Choroid plexus epithelial cell (primary cell): ENCODE results near the gene ID3.

ENCODE experiments used
- DNase-seq: peaks from one replicate; pipeline ENCODE4 v3.0.0-alpha.2; 2010; ENCODE audit warnings: low read depth
- H3K4me3 ChIP-seq: 2 replicates; pipeline ENCODE4 v1.5.1; 2011; ENCODE audit warnings: low read depth, mild to moderate bottlenecking, control low read depth, low read length, moderate library complexity
- TF ChIP-seq, protein P1 (sequence below): conservative IDR thresholded peaks from 2 replicates; pipeline ENCODE4 v1.5.1; 2011; ENCODE audit warnings: low read depth, mild to moderate bottlenecking, control low read depth, inconsistent platforms, low read length, moderate library complexity

Gene ID3

DNA sequence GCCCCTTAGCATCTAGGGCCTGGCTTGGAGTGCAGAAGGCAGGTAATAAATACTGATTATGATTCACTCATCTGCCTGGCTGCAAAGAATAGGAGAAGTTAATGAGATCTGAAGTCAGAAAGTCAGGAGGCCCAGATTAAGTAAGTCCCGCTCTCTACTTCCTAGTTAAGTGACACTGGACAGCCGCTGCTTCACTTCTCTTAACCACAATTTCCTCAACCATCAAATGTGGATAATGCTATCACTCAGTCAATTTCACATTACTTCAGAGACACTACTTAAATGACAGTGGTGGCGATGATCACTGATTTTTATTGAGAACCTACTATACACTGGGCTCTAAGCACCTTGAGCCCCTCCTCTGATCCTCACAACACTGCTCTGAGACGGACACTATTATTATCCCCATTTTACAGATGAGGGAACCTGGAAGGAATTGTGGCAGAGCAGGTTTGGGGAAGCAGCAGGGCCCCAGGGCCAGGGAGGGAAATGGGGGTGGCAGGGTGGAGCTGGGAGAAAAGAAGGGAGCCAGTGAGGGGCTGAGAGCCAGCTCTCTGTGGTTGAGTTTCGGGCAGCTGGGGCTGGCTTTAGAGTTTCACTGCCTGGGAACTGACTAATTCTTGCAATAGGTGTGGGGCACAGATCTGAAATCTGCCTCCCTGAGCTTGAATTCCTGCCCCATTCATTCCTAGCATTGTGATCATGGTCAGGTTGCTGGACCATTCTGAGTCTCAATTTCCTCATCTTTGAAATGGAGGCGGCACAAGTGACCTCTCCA lies 25.9 kb downstream of the ID3 start:
- no peak overlapping the region for H3K4me3 ChIP-seq
- DNase-seq: no peak
- TF ChIP-seq, protein P1, sequence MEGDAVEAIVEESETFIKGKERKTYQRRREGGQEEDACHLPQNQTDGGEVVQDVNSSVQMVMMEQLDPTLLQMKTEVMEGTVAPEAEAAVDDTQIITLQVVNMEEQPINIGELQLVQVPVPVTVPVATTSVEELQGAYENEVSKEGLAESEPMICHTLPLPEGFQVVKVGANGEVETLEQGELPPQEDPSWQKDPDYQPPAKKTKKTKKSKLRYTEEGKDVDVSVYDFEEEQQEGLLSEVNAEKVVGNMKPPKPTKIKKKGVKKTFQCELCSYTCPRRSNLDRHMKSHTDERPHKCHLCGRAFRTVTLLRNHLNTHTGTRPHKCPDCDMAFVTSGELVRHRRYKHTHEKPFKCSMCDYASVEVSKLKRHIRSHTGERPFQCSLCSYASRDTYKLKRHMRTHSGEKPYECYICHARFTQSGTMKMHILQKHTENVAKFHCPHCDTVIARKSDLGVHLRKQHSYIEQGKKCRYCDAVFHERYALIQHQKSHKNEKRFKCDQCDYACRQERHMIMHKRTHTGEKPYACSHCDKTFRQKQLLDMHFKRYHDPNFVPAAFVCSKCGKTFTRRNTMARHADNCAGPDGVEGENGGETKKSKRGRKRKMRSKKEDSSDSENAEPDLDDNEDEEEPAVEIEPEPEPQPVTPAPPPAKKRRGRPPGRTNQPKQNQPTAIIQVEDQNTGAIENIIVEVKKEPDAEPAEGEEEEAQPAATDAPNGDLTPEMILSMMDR: no peak

DNA sequence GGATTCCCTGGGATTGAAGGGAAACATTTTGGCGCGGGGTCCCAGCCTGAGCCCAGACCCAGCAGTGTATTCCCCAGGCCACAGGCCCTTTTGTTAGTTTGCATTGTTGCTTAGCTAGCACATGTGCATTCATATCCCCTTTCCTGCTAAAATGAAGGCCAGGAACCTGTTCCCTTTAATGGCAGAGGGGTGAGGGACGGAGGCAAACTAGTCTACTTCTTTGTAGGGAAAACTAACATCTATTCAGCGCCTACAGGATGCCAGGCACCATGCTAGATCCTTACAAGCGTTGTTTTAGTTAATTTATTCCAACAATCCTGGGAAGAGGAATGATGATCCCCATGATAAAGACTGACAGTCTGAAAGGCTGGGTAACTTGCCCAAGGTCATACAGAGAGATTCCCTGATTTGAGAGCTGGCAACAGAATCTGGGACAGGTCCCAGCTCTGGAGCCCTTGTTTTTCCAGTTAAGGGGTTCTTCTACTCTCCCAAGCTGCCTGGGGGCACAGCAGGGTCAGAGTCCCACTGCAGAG lies 27.7 kb downstream of the ID3 start:
- peak overlapping the region; percentile 52 for H3K4me3 ChIP-seq
- DNase-seq: no peak
- TF ChIP-seq, protein P1: no peak

DNA sequence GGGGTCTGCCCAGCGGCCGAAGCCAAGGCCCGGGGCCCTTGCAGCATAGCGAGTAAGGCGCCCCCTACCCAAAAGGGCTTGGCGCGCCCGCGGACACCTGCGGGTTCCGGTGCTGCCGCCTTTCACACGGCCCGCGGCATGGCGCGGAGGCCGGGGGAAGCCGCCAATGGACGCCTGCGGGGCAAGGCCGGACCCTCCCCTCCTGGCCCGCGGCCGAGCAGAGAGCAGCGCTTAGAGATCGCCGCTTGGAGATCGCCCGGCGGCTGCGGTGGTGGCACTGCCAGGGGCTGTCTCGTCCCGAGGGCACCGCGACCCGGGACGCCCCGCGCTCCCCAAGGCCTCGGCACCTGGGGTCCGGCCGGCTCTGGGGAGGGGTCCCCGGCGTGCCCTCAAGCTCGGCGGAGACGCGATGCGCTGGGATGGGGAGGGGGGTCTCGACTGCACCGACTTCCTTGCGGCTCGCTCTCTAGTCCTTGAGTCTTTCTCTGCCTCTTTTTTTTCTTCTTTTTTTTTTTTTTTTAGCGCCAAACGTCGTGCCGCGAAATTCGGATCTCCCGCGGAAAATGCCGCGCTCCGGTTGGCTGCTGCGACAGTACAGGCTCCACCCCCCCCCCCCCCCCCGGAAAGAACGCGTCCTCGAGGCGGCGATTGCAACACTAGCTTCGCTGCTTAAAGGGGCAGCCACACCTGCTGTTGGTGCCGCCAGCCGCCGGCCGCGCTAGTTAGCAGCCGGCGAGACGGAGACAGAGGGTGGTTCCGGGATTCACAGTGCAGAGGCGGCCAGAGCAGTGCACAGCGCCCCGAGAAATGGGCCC lies 28.3 kb downstream of the ID3 start, which contains the start of gene E2F2:
TSS of gene E2F2 (minus strand) at position 487 of the 815 bp plus-strand sequence. CDS start at position 47, 440 bp downstream.
- TF ChIP-seq, protein P1: peak; percentile 32
- peak; percentile 88 for DNase-seq

DNA sequence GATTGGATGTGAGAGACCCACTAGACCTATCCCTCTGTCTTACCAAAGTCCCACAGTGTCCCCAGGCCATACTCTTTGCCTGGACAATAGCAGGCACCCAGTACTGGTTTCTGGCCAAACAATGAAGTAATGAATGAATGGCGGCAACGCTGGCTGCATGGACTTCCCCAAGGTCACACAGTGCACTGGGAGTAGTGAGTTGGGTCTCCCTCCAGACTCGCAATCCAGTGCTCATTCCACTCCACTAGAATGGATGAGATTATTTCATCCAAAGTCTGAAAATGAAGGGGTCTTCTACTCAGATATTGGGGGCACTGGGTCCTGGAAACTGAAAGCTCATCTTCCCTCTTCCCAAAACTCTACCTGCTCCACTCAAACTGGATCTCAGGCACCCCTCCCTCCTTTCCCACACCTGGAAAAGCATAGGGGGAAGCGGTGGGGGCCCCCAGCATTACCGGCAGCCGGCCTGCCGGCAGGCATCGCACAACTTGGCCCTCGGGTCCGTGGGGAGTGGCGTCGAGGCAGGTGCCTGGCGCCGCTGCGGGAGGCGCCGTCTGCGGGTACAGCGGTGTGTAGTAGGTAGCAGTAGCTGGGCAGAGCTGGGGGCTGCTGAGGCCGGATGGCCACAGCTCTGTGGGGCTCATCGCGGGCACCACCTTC lies 29.1 kb downstream of the ID3 start:
- peak overlapping the region; percentile 54 for H3K4me3 ChIP-seq
- TF ChIP-seq, protein P1: no peak
- no peak for DNase-seq

More for the DNA sequence above, 28.3 kb downstream of the ID3 start, which contains the start of gene E2F2:
- H3K4me3 ChIP-seq: peak within 1 kb of the TSS; percentile 54

DNA sequence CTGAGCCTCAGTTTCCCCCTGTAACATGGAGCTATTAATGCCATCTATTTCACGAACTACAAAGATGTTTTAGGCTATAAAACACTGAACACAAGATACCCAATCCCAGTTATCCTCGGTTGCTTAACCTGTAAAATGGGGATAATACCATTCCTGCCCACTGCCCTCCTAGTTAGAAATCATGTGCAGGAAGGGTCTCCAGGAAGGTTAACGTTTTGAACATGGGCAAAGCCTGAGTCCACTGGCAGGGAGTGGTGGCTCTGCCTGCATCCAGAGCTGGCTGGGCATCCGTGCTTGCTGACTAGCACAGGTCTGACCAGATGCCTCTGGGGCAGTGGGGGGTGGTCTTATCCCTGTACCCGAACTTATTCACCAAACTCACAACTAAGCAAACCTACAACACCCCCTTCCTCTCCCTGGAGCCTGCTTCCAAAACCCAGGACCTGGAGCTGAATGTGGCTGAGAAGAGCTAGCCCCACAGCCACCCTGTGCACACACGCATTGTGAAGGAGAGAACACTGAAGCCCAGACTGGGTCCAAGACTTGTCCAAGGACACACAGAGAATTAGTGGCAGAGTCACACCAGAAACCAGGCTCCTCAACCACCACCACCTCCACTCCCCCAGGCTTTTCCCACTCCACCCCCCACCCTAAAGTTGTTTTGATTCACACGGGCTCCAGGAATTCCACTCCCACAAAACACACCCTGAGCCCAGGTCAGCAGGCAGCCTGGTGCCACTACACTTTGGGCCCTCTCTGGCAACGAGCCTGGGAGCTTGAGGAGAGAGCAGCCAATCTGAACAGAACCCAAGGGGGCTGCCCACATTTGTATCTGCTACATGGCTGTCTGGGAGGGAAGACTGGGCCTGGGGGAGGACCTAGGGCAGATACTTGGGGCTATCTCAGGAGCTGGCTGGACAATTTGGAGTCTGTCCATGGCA lies 29.9 kb downstream of the ID3 start:
- DNase-seq: no peak
- TF ChIP-seq, protein P1: no peak
- no peak overlapping the region for H3K4me3 ChIP-seq
